ENCODE results near the gene SP100.

DNA sequence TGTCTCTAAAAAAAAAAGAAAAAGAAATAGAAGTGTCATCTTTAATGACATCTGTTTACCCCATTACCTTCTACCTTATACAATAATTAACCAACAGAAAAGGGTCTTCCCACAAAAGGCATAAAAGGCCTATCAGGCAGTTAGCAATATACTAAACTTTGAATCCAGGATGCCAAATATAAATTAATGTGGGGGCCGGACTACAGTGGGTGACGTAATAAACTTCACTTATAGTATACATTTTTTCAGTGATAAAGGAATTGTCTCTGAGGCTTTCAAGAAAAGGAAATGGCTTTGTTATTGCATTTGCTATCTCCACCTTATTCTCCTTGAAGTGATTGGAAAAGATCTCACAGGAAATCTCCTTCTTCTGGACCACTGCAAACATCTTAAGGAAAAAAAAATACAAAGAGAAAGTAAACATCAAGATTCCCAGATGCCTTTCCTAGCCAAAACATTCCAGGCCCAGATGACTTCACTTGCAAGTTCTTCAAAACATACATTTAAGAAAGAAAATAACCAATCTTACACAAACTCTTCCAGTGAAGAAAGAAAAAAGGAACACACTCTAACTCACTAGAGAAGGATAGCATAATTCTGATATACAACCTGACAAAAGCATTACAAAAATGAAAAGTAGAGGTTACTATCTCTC lies 170.5 kb downstream of the SP100 start:
- TF ChIP-seq POLR2A (IDR thresholded peaks at IDR 0.05; ENCODE audit: low read length) (no peak), GATA1 (IDR thresholded peaks at IDR 0.05; ENCODE audit: low read depth, low read length) (no peak)
